HG03521 (cell line): ENCODE results near the gene SCLY.

Experiments
- ATAC-seq: cut with Tn5 transposase; IDR thresholded peaks from one replicate; pipeline ENCODE4 v1.9.1; 2021; ENCODE audit warnings: mild to moderate bottlenecking, moderate library complexity; ENCODE audit not compliant: unreplicated experiment

The SCLY gene

GRCh38 chr2:238124488-238125126 lies 63.8 kb downstream of the SCLY start:
- ATAC-seq, result no peak

DNA sequence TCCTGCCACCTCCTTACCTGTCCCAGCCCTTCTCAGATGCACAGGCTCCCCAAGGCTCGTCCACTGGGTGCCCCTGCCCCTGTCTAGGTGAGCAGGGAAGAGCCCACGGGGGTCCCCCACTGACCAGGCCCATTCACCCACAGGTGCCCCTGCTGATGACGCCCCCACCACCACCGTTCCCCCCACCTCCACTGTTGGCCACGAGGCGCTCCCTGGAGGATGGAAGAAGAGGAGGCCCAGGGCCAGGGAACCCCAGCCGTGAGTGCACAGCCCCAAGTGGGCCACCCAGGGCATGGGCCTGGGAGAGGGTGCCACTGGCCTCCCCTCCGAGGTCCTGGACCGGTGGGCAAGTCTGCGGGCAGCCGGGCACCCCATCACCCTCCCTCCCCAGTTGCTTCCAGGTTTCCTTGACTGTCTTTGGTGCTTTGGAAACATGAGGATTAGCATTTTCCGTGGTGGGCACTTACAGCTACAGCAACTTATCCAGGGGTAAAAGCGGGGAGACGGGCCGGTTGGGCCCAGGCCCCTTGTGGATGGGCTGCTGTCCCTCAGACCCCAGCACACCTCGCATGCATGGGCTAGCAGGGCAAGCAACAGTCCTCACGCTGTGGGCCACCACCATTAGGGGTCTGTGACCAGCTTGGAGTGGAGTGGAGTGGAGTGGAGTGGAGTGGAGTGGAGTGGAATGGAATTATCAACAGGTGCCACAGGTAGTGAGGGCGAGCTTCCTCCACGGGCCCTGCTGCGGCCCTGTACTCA lies 64.5 kb downstream of the SCLY start:
- ATAC-seq, result no peak

DNA sequence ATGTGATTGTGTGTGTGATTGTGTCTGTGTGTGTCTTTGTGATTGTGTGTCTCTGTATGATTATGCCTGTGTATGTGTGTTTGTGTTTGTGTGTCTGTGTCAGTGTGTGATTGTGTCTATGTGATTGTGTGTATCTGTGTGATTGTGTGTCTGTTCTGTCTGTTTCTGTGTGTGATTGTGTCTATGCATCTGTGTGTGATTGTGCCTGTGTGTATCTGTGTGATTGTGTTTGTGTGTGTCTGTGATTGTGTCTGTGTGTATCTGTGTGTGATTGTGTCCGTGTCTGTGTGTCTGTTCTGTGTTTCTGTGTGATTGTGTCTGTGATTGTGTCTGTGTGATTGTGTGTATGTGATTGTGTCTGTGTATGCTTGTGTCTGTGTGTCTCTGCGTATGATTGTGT lies 65.5 kb downstream of the SCLY start:
- ATAC-seq, result no peak

DNA sequence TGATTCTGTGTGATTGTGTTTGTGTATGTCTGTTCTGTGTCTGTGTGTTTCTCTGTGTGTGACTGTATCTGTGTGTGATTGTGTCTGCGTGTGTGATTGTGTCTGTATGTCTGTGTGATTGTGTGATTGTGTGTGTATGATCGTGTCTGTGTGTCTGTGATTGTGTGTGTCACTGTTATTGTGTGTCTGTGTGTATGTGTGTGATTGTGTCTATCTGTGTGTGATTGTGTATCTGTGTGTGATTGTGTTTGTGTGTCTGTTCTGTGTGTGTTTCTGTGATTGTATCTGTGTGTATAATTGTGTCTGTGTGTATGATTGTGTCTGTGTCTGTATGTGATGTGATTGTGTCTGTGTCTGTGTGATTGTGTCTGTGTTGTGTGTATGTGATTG lies 66.0 kb downstream of the SCLY start:
- ATAC-seq, result no peak

GRCh38 chr2:238127165-238128060 lies 66.6 kb downstream of the SCLY start:
- ATAC-seq, result no peak

- no peak for ATAC-seq
Measured at GRCh38 chr2:238128061-238128440, 67.2 kb downstream of the SCLY start.

- ATAC-seq, result no peak
Measured at GRCh38 chr2:238128534-238129001, 67.8 kb downstream of the SCLY start.

- ATAC-seq, result no peak
Measured at GRCh38 chr2:238129166-238130010, 68.6 kb downstream of the SCLY start.

- no peak for ATAC-seq
Measured at GRCh38 chr2:238130111-238130695, 69.4 kb downstream of the SCLY start.

DNA sequence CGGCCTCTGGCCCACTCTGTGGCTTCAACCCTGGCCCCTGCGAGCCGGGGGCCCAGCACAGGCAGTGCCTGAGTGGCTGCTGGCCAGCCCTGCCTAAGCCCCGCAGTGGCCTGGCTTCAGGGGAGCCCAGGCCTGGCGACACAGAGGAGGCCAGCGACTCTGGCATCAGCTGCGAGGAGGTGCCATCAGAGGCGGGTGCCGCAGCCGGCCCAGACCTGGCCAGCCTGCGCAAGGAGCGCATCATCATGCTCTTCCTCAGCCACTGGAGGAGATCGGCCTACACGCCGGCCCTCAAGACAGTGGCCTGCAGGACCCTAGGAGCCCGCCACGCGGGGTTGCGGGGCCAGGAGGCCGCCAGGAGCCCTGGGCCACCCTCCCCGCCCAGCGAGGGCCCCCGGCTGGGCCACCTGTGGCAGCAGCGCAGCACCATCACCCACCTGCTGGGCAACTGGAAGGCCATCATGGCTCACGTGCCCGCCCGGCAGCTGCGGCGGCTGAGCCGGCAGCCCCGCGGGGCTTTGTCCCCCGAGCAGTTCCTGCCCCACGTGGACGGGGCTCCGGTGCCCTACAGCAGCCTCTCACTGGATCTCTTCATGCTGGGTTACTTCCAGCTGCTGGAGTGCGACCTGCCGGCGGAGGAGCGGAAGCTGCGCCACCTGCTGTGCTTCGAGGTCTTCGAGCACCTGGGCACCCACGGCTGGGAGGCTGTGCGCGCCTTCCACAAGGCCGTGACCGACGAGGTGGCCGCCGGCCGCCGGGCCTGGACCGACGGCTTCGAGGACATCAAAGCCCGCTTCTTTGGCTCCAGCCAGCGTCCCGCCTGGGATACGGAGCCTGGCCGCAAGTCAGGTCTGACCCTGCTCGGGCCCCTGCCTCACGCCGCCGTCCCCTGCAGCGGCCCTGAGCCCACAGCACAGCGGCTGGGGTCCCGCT lies 70.2 kb downstream of the SCLY start:
- ATAC-seq, result no peak

DNA sequence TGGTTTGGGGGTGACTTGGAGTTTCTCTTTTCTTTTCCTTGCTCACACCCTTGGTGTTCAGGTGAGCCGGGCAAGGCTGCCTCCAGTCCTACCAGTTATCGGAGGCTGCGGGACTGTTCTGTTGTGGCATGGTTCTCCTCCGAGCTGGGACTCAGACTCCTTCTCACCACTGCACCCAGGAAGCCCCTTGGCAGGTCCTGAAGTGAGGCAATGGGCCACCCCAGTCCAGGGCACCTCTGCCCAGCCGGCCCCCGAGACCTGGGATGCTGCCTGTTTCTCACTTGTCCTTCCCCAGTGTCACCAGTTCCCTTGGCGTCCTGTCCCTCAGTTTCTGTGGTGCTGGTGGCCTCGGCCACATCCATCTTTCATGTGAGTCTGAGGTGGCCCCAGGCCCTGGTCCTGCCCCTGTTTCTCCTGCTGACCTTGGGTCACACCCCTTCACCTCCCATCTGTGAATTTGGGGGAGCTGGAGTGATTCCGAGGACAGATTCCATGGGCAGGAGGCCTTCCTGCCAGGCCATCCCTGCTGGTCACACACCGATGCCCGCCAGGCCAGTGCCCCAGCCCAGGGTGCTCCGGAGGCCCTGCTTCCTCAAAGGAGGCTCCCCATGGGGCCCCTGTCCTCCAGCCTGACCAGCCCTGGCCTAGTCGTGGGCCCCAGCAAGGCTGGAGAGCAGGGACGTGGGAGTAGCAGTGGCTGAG lies 71.1 kb downstream of the SCLY start:
- ATAC-seq, result no peak

DNA sequence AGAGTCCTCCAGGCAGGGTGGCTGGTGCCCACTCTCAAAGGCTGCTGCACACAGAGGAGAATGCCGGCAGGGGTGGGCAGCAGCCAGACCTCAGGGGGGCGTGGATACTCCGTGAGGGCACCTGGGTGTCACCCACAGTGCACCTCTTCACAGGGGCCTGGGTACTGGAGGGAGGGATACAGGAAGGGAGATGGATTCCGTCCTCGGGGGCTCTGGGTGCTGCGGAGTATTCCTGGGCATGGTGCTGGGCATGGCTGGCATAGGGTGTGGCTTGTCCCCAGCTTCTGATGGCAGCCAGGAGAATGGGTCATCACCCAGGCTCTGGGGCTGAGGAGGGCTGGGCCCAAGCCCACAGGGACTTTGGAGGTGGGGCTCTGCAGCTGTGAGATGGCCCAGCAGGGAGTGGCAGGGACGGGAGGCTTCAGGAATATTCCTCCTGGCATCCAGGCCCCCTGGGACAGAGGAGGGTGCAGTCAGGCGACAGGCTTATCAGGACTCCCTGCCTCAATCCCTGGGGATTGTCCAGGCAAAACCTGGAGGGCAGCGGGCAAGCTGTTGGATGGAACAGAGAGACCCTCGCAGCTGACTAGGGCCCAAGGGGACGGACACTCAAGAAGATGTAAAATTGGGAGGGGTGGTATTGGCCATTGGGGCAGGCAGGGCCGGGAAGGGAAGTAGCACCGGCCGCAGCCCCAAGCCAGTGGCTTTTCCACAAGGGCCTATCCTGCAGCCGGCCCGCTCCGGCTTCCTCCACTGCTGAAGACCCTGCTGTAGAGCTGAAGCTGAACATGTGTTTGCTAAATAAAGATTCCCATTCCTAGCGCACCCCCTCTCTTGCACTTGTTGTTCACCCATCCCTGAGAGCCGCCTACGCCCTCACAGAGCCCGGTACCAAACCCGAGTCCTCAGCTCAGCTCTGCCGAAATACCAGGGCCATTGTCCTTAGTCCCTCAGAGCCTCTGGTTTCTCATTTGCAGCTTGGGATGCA lies 72.0 kb downstream of the SCLY start:
- ATAC-seq, result no peak

- no peak for ATAC-seq
Measured at GRCh38 chr2:238133499-238134392, 72.9 kb downstream of the SCLY start.

DNA sequence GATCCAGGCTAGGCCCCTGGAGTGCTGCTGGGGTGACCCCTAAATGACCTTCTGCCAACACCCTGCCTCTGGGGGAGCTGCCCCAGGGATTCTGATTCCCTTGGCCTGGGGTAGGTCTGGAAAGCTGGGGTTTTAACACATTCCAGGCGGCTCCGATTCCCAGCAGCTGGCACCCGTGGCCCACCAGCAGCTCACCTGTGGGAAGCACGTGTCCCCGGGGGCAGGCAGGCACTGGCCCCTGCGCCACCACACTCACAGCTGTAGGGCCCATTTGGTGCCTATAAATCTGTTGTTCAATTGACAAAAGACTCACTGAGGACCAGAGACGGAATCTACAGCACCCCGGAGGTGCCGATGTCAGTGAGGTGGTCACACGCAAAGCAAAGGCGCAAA lies 73.6 kb downstream of the SCLY start:
- no peak for ATAC-seq

GRCh38 chr2:238135601-238136150 lies 74.9 kb downstream of the SCLY start:
- no peak for ATAC-seq
